HEK293T (cell line): Measurements from ENCODE around the gene GADD45GIP1.
"Not testable (repeated sequence)": the region's sequence is repeated elsewhere in the genome, so short reads cannot be mapped to it uniquely, and the experiment has no call there.

Experiments
- ELF4 ChIP-seq: fragments of 450-650 bp; IDR thresholded peaks from 2 replicates; pipeline ENCODE4 v1.6.1; 2017; ENCODE audit warnings: antibody characterized with exemption
- FOXM1 ChIP-seq: fragments of 450-650 bp; IDR thresholded peaks from 2 replicates; pipeline ENCODE4 v1.6.1; 2017; ENCODE audit warnings: mild to moderate bottlenecking, borderline replicate concordance
- HDGF ChIP-seq: fragments of 450-650 bp; IDR thresholded peaks from 2 replicates; pipeline ENCODE4 v1.6.1; 2017; ENCODE audit warnings: antibody characterized with exemption, borderline replicate concordance
- LEF1 ChIP-seq: fragments of 450-650 bp; IDR thresholded peaks from 2 replicates; pipeline ENCODE4 v1.6.1; 2017; ENCODE audit warnings: mild to moderate bottlenecking, borderline replicate concordance
- SP1 ChIP-seq: fragments of 450-650 bp; IDR thresholded peaks from 2 replicates; pipeline ENCODE4 v1.6.1; 2017
- SUZ12 ChIP-seq: fragments of 450-650 bp; IDR thresholded peaks from 2 replicates; pipeline ENCODE4 v1.6.1; 2016; ENCODE audit warnings: mild to moderate bottlenecking
- TARDBP ChIP-seq: fragments of 450-650 bp; IDR thresholded peaks from 2 replicates; pipeline ENCODE4 v1.6.1; 2016

GRCh38 chr19:12957389-12957952 is 448 bp upstream of the GADD45GIP1 start:
- TF ChIP-seq SP1, ELF4, FOXM1, SUZ12, LEF1, HDGF, TARDBP: not testable (repeated sequence)
